Heart left ventricle (tissue), 16 donors: ENCODE data around the gene NSF. TPM values are rescaled to one million over a fixed set of nuclear protein-coding genes. Genes with fewer than 3 reads are reported as not detected.

Experiments
- ATAC-seq, 4 donors: fragments of 200-7000 bp; cut with Tn5 transposase; one replicate each; pipeline ENCODE4 v1.9.1; 2020 to 2022; ENCODE audit warnings: moderate library complexity in 4 of 4, mild to moderate bottlenecking in 3 of 4, moderate number of reproducible peaks in 1 of 4
- DNase-seq, 5 donors: peaks; one replicate each; pipeline ENCODE4 v3.0.0-alpha.2; 2020
- H3K27ac ChIP-seq, 12 donors: fragments of 200-600 bp; sonication (generic) in 4 of 12; one replicate each; pipeline versions ENCODE4 v1.5.0 to v1.8.0; 2016 to 2022; ENCODE audit warnings: mild to moderate bottlenecking in 2 of 12
- H3K27me3 ChIP-seq, 9 donors: fragments of 200-600 bp; sonication (generic) in 2 of 9; one replicate each; pipeline versions ENCODE4 v1.5.1 to v1.8.0; 2016 to 2022; ENCODE audit warnings: mild to moderate bottlenecking in 3 of 9
- H3K36me3 ChIP-seq, 9 donors: fragments of 200-600 bp; sonication (generic) in 2 of 9; one replicate each; pipeline versions ENCODE4 v1.5.0 to v1.8.0; 2018 to 2022; ENCODE audit warnings: mild to moderate bottlenecking in 2 of 9
- H3K4me1 ChIP-seq, 12 donors: fragments of 200-600 bp; sonication (generic) in 4 of 12; one replicate each; pipeline versions ENCODE4 v1.5.0 to v1.8.0; 2016 to 2022; ENCODE audit warnings: mild to moderate bottlenecking in 3 of 12
- H3K4me3 ChIP-seq, 12 donors: fragments of 200-600 bp; sonication (generic) in 4 of 12; one replicate each; pipeline versions ENCODE4 v1.5.0 to v1.8.0; 2017 to 2022; ENCODE audit warnings: mild to moderate bottlenecking in 9 of 12, moderate library complexity in 4 of 12
- H3K9me3 ChIP-seq, 12 donors: fragments of 200-600 bp; sonication (generic) in 4 of 12; one replicate each; pipeline versions ENCODE4 v1.5.0 to v1.8.0; 2016 to 2022; ENCODE audit warnings: mild to moderate bottlenecking in 1 of 12
- POLR2A ChIP-seq, 2 donors: fragments of 450-650 bp; IDR thresholded peaks; one replicate each; pipeline ENCODE4 v1.6.1; 2017; ENCODE audit warnings: antibody characterized with exemption in 2 of 2, mild to moderate bottlenecking in 2 of 2, moderate library complexity in 2 of 2
- WGBS, 4 donors: extraction: QIAGEN DNeasy Blood & Tissue Kit in 2 of 4; methylation state at CpG; one replicate each; pipeline versions ENCODE4 v1.1.5 to v1.1.7; 2013 to 2018; 5-methylcytosine and 5-hydroxymethylcytosine counted together
- intact Hi-C, 10 donors: fragments of 100-400 bp; cut with DNase I; formaldehyde crosslinking; loops; one replicate each; pipeline versions ENCODE4 v1.11.1 to v1.14.2; 2022
- polyA plus RNA-seq, 2 donors: library from polyadenylated mRNA; stranded (reverse); fragments of 200-250 nt; gene quantifications; one replicate each; pipeline ENCODE4 v1.2.3, GENCODE V29; 2013
- total RNA-seq, 9 donors: library from RNA; depleted of rRNA in 2 of 9; stranded (reverse); fragments of >200 nt in 2 of 9; fragmentation: NEBNext Ultra II Directional in 3 of 9; extraction: Animal tissue kit (Norgen Biotek cat#: 25700) in 3 of 9; gene quantifications; one replicate each; pipeline versions ENCODE4 v1.1.0 to v1.2.4, GENCODE V29; 2016 to 2023
- TF ChIP-seq, protein P1 (sequence below), 12 donors: fragments of 200-600 bp; sonication (generic) in 4 of 12; IDR thresholded peaks; one replicate each; pipeline versions ENCODE4 v1.5.0 to v1.8.0; 2018 to 2022; ENCODE audit warnings: antibody characterized with exemption in 12 of 12, mild to moderate bottlenecking in 5 of 12
- donor health status: ischemic (EF 13 %, LVEDD 7.1; RV severe dilation, severe dysfunction).
- donor health status: healthy with polysubstance abuse.
- donor health status: DM: no; HTN: yes; CAD: no.
- donor health status: DM: no; HTN: no; CAD: no.
- donor health status: ischemic (EF 25% LVEDD 6.9; RV normal size, moderate dysfunction).
- donor health status: ischemic (EF 25% LVEDD 5.7; RV mildly dilated, moderate dysfunction).
- donor health status: healthy.
- donor health status: DM: yes; HTN: yes; CAD: no.
- donor health status: ischemic (EF 35%, LVEDD 5.7; RV mildly dilated, moderate dysfunction).
- donor health status: nonischemic (EF 11% LVEDD 7.7; RV severe dilation, severe dysfunction).
- donor health status: DM: yes; HTN: yes; CAD: no.
- donor health status: PGD.
- donor health status: ischemic (EF 29% LVEDD 5.4; RV normal size, mild dysfunction).
- donor health status: nonischemic (EF 23%, LVEDD 6.1; RV moderate dilation, normal function).

NSF gene
- total and polyA plus RNA-seq, 11 donors = 5.4 to 33.9 (median 21.0) TPM

DNA sequence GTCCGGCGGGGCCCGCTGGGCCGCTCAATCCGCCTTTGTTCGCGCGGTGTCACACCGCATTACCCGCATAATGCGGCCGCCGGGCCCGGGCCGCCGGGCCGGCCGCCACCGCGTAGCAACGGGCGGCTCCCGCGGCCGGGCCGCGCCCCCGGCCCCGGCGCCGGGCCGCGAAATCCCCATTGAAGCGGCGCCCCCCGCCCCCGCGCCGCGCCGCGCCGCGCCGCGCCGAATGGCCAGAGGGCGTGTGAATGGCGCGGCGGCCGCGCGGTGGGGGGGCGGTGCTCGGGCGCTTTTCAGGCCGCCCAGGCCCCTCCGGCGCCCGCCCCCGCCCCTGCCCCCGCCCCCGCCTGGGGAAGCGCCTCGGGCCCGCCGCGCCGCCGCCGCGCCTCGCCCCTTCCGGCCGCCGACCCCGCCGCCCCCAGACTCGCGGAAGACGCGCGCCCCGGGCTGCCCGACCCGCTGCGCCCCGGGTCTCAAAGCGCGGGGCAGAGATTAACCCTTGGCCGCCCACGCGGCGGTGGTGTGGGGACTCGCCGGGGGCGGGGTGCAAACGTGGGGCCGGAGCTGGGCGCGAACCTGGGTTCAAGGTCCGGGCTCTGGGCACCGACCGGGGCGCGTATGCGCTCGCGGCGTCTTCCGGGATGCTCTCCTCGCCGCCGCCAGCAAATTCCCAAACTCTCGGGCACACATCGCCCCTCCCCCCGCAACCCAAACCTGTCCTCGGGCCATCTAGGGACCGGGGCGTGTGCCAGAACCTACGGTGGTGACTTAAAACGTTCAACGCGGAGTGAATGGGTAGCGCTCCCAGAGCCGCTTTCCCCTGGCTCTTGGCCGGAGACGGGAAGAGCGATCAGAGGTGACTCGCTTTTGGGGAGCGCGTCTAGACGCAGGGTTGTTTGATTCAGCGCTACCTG, 181.3 kb downstream of the NSF start:
- TF ChIP-seq, protein P1, sequence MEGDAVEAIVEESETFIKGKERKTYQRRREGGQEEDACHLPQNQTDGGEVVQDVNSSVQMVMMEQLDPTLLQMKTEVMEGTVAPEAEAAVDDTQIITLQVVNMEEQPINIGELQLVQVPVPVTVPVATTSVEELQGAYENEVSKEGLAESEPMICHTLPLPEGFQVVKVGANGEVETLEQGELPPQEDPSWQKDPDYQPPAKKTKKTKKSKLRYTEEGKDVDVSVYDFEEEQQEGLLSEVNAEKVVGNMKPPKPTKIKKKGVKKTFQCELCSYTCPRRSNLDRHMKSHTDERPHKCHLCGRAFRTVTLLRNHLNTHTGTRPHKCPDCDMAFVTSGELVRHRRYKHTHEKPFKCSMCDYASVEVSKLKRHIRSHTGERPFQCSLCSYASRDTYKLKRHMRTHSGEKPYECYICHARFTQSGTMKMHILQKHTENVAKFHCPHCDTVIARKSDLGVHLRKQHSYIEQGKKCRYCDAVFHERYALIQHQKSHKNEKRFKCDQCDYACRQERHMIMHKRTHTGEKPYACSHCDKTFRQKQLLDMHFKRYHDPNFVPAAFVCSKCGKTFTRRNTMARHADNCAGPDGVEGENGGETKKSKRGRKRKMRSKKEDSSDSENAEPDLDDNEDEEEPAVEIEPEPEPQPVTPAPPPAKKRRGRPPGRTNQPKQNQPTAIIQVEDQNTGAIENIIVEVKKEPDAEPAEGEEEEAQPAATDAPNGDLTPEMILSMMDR (IDR thresholded peaks at IDR 0.05) = no peak
- no peak for TF ChIP-seq POLR2A (IDR thresholded peaks at IDR 0.05)
- Histone ChIP-seq H3K4me3 (peak overlapping the region; percentile 48 to 80 (median 63)), H3K36me3 (no peaks in the 10 kb centered on the region), H3K4me1 (peaks cover 0 to 19% (median 7%) of the 10 kb centered on the region in 12 donors), H3K27ac (peak overlapping the region in 8 of 12 donors; percentile 14 to 75 (median 62)), H3K9me3 (no peaks in the 10 kb centered on the region), H3K27me3 (peaks cover 0 to 41% (median 0%) of the 10 kb centered on the region in 9 donors)
- peak in 3 of 5 donors; percentile 38 to 52 (median 51) for DNase-seq
- intact Hi-C loops = loop anchor here in 1 of 10 donors (5.0 kb wide), 1 partner anchor 35 kb away; no protein-coding TSS in a partner anchor
- ATAC-seq = peak in 1 of 4 donors; percentile 16
- 1 to 8% (median 3%) methylated on average over 25 to 135 of the region's 135 CpGs for WGBS, 4 donors

DNA sequence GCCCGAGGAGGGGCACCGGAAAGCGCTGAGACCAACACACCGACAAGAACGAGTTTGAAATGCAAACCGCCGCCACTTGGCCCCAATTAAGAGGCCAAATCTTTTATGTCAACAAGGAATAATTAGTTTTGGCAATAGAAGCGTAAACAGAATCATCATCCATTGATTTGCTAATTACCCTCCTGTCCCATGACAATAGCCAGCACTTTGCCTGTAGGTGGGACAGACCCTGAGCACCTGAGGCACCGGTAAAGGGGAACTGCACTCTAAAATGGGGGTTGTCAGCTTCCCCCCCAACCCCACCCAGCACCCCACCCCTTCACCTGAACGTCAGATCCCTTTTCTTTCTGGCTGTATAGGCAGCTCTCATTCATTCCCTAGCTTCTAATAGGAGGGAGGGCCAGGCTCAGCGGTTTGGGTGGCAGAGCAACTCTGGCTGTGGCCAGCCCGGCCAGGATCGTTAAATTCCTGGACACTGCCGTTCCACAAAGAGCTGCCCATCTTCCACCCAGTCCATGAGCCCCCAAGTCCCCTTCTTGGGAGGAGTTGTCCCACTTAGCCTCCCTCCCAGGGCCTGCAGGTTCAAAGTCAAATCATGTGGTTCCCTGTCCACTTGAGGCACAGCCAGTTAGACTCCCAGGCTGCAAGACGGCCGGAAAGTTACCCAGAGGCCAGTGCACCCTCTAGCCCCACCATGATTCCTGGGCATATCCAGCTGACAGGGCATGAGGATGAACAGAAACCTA, 182.2 kb downstream of the NSF start:
- intact Hi-C loops = loop anchor here in 1 of 10 donors (5.0 kb wide), 1 partner anchor 35 kb away; no protein-coding TSS in a partner anchor
- DNase-seq = no peak
- no peak for TF ChIP-seq POLR2A (IDR thresholded peaks at IDR 0.05)
- TF ChIP-seq, protein P1 (IDR thresholded peaks at IDR 0.05) = no peak
- Histone ChIP-seq H3K27ac (no peak overlapping the region), H3K4me1 (peaks cover 0 to 19% (median 7%) of the 10 kb centered on the region in 12 donors), H3K36me3 (no peaks in the 10 kb centered on the region), H3K27me3 (peaks cover 0 to 41% (median 0%) of the 10 kb centered on the region in 9 donors), H3K9me3 (no peaks in the 10 kb centered on the region), H3K4me3 (peak overlapping the region in 11 of 12 donors; percentile 48 to 80 (median 63))
- ATAC-seq = no peak
- 21 to 32% (median 28%) methylated on average over 15 to 16 of the region's 16 CpGs for WGBS, 4 donors

DNA sequence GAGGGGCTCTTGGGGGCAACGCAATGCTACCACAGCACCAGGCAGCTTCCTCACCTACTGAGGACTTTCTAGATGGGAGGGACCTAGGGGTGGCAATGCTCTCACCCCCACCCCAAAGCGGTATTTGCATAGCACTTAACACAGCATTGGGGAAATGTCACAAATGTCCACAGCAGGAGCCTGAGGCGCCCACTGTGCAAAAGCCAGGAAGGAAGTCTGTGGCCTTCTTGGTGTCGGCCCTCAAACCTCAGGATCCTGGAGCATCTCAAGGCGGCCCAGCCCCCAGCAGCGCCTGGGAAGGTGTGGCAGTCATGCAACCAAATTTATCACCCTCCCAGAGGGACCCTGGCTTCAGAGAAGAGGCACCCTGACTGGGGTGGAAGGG, 182.7 kb downstream of the NSF start:
- Histone ChIP-seq H3K27ac (no peak overlapping the region), H3K4me3 (no peak overlapping the region), H3K4me1 (peaks cover 0 to 19% (median 7%) of the 10 kb centered on the region in 12 donors), H3K9me3 (no peaks in the 10 kb centered on the region), H3K36me3 (no peaks in the 10 kb centered on the region), H3K27me3 (peaks cover 0 to 41% (median 0%) of the 10 kb centered on the region in 9 donors)
- ATAC-seq (no peak), DNase-seq (no peak)
- no peak for TF ChIP-seq POLR2A (IDR thresholded peaks at IDR 0.05)
- intact Hi-C loops = loop anchor here in 1 of 10 donors (5.0 kb wide), 1 partner anchor 36 kb away; no protein-coding TSS in a partner anchor
- 69 to 93% (median 80%) methylated on average over 5 to 6 of the region's 6 CpGs for WGBS, 4 donors

DNA sequence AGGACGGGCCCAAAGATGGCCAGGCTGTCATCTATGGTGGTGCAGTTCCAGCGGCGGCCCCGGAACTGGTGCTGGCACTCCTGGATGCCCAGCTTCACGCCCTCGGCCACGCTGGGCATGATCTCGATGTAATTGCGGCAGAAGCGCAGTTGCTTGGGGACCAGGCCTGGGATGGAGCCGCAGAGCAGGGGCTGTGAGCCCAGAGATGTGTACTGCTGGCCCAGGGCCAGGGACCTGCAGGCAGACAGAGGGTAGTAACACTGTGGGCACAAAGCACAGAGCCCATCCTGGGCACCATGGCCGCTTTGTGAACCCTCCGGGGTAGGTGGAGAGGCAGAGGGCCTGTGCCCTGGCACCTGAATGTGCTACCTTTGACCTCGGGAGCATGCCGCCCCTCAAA, 183.2 kb downstream of the NSF start:
- WGBS, 4 donors = 83 to 89% (median 86%) methylated on average over 11 to 15 of the region's 15 CpGs
- no peak for ATAC-seq
- intact Hi-C loops = loop anchor here in 1 of 10 donors (5.0 kb wide), 1 partner anchor 36 kb away; no protein-coding TSS in a partner anchor

More for the DNA sequence above, 183.2 kb downstream of the NSF start:
- Histone ChIP-seq H3K4me3 (no peak overlapping the region), H3K9me3 (no peaks in the 10 kb centered on the region), H3K27me3 (peaks cover 0 to 41% (median 0%) of the 10 kb centered on the region in 9 donors), H3K36me3 (no peaks in the 10 kb centered on the region), H3K27ac (no peak overlapping the region), H3K4me1 (peaks cover 0 to 19% (median 7%) of the 10 kb centered on the region in 12 donors)
- TF ChIP-seq, protein P1 (IDR thresholded peaks at IDR 0.05) = no peak
- TF ChIP-seq POLR2A (IDR thresholded peaks at IDR 0.05) = no peak
- peak in 1 of 5 donors; percentile 15 for DNase-seq
